Right lobe of liver (tissue), 4 donors: ENCODE results near the gene ZNF524.

Source experiments
- POLR2A ChIP-seq: fragments of 450-650 bp; IDR thresholded peaks from one replicate; pipeline ENCODE4 v1.6.1; 2017; ENCODE audit warnings: antibody characterized with exemption, mild to moderate bottlenecking
- TF ChIP-seq, protein P1 (sequence below), 4 donors: fragments of 200-600 bp in 3 of 4; fragments of 450-650 bp in 1 of 4; IDR thresholded peaks; one replicate each; pipeline versions ENCODE4 v1.5.1 to v1.8.0; 2016 to 2022; ENCODE audit warnings: antibody characterized with exemption in 4 of 4, mild to moderate bottlenecking in 2 of 4
- donor health status: DM: no; HTN: no; CAD: no.
- donor health status: DM: no; HTN: no; CAD: no.
- donor health status: DM: no; HTN: yes; CAD: no.

DNA sequence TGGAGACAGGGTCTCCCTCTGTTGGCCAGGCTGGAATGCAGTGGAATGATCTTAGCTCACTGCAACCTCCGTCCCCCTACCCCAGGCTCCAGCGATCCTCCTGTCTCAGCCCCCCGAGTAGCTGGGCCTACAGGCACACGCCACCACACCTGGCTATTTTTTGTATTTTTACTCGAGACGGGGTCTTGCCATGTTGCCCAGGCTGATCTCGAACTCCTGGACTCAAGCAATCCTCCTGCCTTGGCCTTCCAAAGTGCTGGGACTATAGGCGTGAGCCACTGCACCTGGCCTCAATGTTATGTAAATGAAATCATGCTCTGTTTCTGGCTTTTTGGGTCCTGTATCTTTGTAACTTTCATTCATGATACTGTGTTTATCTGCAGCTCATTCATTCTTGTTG, 11.3 kb upstream of the ZNF524 start:
- TF ChIP-seq, protein P1, sequence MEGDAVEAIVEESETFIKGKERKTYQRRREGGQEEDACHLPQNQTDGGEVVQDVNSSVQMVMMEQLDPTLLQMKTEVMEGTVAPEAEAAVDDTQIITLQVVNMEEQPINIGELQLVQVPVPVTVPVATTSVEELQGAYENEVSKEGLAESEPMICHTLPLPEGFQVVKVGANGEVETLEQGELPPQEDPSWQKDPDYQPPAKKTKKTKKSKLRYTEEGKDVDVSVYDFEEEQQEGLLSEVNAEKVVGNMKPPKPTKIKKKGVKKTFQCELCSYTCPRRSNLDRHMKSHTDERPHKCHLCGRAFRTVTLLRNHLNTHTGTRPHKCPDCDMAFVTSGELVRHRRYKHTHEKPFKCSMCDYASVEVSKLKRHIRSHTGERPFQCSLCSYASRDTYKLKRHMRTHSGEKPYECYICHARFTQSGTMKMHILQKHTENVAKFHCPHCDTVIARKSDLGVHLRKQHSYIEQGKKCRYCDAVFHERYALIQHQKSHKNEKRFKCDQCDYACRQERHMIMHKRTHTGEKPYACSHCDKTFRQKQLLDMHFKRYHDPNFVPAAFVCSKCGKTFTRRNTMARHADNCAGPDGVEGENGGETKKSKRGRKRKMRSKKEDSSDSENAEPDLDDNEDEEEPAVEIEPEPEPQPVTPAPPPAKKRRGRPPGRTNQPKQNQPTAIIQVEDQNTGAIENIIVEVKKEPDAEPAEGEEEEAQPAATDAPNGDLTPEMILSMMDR (IDR thresholded peaks at IDR 0.05), result no peak
- TF ChIP-seq POLR2A, result no peak
